ENCODE measurements around the gene IGFBP1. TPM values are rescaled to one million over a fixed set of nuclear protein-coding genes. Genes with fewer than 3 reads are reported as not detected.

Gene IGFBP1
- total and polyA plus RNA-seq, 7 donors: not detected

- H3K4me3 ChIP-seq: peak overlapping the region in 2 of 4 donors; percentile 56 to 66
- peaks cover 6 to 42% (median 12%) of the 10 kb centered on the region in 3 donors for H3K27me3 ChIP-seq
- no peak for TF ChIP-seq EP300 (IDR thresholded peaks at IDR 0.05)
- TF ChIP-seq POLR2AphosphoS5 (IDR thresholded peaks at IDR 0.05): no peak
- TF ChIP-seq POLR2A (IDR thresholded peaks at IDR 0.05): no peak
- TF ChIP-seq, protein P1, sequence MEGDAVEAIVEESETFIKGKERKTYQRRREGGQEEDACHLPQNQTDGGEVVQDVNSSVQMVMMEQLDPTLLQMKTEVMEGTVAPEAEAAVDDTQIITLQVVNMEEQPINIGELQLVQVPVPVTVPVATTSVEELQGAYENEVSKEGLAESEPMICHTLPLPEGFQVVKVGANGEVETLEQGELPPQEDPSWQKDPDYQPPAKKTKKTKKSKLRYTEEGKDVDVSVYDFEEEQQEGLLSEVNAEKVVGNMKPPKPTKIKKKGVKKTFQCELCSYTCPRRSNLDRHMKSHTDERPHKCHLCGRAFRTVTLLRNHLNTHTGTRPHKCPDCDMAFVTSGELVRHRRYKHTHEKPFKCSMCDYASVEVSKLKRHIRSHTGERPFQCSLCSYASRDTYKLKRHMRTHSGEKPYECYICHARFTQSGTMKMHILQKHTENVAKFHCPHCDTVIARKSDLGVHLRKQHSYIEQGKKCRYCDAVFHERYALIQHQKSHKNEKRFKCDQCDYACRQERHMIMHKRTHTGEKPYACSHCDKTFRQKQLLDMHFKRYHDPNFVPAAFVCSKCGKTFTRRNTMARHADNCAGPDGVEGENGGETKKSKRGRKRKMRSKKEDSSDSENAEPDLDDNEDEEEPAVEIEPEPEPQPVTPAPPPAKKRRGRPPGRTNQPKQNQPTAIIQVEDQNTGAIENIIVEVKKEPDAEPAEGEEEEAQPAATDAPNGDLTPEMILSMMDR (IDR thresholded peaks at IDR 0.05): no peak
- H3K4me1 ChIP-seq: peaks cover 0 to 60% (median 53%) of the 10 kb centered on the region in 4 donors
- peak overlapping the region in 1 of 4 donors; percentile 81 for H3K27ac ChIP-seq
- intact Hi-C loops (cut with DNase I): no loop called here
- peaks cover 0 to 26% (median 11%) of the 10 kb centered on the region in 4 donors for H3K36me3 ChIP-seq
- no peak for DNase-seq
- WGBS, 2 donors: 50 to 67% methylated on average over 2 of the region's 2 CpGs
- H3K9me3 ChIP-seq: no peaks in the 10 kb centered on the region
Measured at GRCh38 chr7:45918556-45918955, 30.3 kb downstream of the IGFBP1 start.

- Histone ChIP-seq H3K9me3 (no peaks in the 10 kb centered on the region), H3K27ac (peak overlapping the region in 2 of 4 donors; percentile 15 to 81), H3K36me3 (peaks cover 0 to 26% (median 10%) of the 10 kb centered on the region in 4 donors), H3K27me3 (peaks cover 6 to 42% (median 12%) of the 10 kb centered on the region in 3 donors), H3K4me1 (peaks cover 0 to 60% (median 53%) of the 10 kb centered on the region in 4 donors), H3K4me3 (peak overlapping the region in 3 of 4 donors; percentile 49 to 66 (median 56))
- no peak for DNase-seq
- intact Hi-C loops (cut with DNase I): no loop called here
- WGBS, 2 donors: 26 to 39% methylated on average over 9 of the region's 9 CpGs
- no peak for TF ChIP-seq POLR2AphosphoS5 (IDR thresholded peaks at IDR 0.05)
- no peak for TF ChIP-seq EP300 (IDR thresholded peaks at IDR 0.05)
- TF ChIP-seq, protein P1 (IDR thresholded peaks at IDR 0.05): no peak
- TF ChIP-seq POLR2A (IDR thresholded peaks at IDR 0.05): no peak
Measured at GRCh38 chr7:45919231-45919784, 31.0 kb downstream of the IGFBP1 start.

- no peak for DNase-seq
- Histone ChIP-seq H3K27ac (peak overlapping the region in 2 of 4 donors; percentile 15 to 81), H3K4me1 (peaks cover 0 to 60% (median 53%) of the 10 kb centered on the region in 4 donors), H3K36me3 (peaks cover 0 to 19% (median 5%) of the 10 kb centered on the region in 4 donors), H3K4me3 (peak overlapping the region; percentile 26 to 66 (median 52)), H3K9me3 (no peaks in the 10 kb centered on the region), H3K27me3 (peaks cover 6 to 42% (median 12%) of the 10 kb centered on the region in 3 donors)
- intact Hi-C loops (cut with DNase I): loop anchor here (10.0 kb wide), 1 partner anchor 1015 kb away; no protein-coding TSS in a partner anchor
- TF ChIP-seq POLR2A (IDR thresholded peaks at IDR 0.05) (no peak), POLR2AphosphoS5 (IDR thresholded peaks at IDR 0.05) (no peak), EP300 (IDR thresholded peaks at IDR 0.05) (no peak)
- TF ChIP-seq, protein P1 (IDR thresholded peaks at IDR 0.05): no peak
- 6 to 10% methylated on average over 19 of the region's 19 CpGs for WGBS, 2 donors
Measured at GRCh38 chr7:45919993-45920459, 31.7 kb downstream of the IGFBP1 start.

- peaks cover 6 to 42% (median 12%) of the 10 kb centered on the region in 3 donors for H3K27me3 ChIP-seq
- intact Hi-C loops (cut with DNase I): loop anchor here (10.0 kb wide), 1 partner anchor 1014 kb away; no protein-coding TSS in a partner anchor
- peaks cover 0 to 60% (median 53%) of the 10 kb centered on the region in 4 donors for H3K4me1 ChIP-seq
- H3K36me3 ChIP-seq: peaks cover 0 to 12% (median 3%) of the 10 kb centered on the region in 4 donors
- H3K4me3 ChIP-seq: peak within 1 kb of the TSS; percentile 26 to 66 (median 52)
- H3K27ac ChIP-seq: peak within 1 kb of the TSS in 3 of 4 donors; percentile 52 to 81 (median 55)
- no peak for DNase-seq
- no peaks in the 10 kb centered on the region for H3K9me3 ChIP-seq
- 1% methylated on average over 111 of the region's 111 CpGs for whole genome bisulfite sequencing, 2 donors
- TF ChIP-seq POLR2A (IDR thresholded peaks at IDR 0.05) (no peak), POLR2AphosphoS5 (IDR thresholded peaks at IDR 0.05) (peak in 3 of 4 donors; percentile 27 to 49 (median 39))
Measured at GRCh38 chr7:45920502-45921380, 32.5 kb downstream of the IGFBP1 start, which contains the start of gene IGFBP3. IGFBP3 (minus strand) TSS chr7:45921272; CDS start chr7:45921140, 132 bp downstream.
